Astrocyte of the hippocampus (primary cell): ENCODE data around the gene LAMB1.
A peak's percentile ranks its signal among the peaks of the same experiment; 100 is the strongest.

Experiments used
- DNase-seq: peaks from one replicate; pipeline ENCODE4 v3.0.0; 2011; ENCODE audit warnings: low read depth, low spot score

The LAMB1 gene

DNA sequence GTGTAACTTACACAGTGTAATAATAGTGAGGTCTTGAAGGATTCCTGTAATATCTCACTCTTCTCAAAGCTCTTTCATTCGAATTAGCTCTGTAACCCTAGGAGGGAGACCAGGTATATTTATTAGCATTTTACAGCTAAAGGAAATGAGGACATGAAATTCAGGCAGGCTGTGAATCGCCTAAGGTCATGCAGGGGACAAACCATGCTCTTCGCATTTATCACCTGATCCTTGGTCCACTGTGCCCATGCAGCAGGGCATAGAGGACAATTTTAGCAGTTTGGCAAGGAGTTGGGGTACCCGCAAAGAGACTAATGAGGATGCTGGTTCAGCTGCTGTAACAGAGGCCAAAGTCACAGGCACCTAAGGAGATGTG is 14.8 kb upstream of the LAMB1 start:
- DNase-seq, result peak; percentile 6

DNA sequence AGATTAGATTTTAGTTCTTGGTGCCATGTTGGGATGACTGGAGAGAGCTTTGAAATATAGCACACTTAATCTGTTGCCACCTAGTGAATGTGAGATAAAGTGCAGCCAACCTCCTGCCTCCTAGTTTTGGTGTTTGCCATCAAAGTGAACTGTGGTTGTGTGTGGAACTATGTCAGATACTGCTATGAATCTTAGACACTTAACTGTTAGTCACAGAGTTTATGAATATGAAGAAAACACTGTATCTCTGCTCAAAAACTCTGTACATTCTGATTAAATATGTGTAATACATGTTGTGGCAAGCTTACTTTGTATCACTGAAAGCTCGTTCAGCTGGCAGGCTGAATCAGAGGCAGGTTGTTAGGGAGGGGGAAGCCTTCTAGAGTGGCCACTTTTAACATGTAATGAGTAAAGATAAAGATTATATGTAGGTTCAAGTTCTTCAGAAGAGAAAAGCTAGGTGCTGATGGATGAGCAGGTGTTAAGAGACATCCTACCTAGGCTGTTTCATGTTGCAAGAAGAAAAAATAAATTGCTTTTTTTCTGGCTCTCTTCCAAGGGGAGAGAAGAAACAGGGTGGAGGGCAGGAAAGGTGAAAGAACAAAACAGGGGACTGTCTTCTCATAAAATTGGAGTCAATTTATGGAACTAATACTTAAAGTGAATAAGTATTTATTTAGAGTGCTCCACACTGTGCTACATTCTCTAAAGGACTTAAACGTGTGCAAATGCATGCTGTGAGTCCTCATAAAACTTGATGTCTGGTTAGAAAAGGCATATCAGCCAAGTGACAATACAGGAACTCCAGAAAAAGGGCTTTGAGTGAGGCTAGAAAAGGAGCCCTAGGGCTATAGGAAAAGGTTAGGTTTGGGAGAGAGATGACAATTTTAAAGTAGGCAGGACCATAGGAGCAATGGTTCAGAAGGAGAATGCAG is 14.1 kb upstream of the LAMB1 start:
- DNase-seq, result peak; percentile 70

DNA sequence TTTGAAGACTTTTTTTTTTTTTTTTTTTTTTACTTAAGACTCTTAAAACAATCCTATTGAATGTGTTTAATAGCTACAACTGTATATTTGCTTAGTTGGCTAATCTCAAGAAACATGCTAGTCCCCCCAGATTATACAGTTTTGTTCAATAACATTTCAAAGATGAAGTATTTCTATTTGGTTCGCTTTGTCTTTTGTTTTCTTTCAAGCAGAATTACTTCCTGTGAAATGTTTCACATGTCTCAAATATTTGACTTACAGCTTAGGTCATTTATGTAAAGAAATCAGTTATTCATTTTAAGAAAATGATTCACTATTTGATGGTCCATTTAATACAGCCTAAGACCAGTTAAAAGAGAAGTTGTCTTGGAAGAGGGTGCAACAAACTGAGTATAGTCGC is 12.8 kb upstream of the LAMB1 start:
- DNase-seq, result no peak

DNA sequence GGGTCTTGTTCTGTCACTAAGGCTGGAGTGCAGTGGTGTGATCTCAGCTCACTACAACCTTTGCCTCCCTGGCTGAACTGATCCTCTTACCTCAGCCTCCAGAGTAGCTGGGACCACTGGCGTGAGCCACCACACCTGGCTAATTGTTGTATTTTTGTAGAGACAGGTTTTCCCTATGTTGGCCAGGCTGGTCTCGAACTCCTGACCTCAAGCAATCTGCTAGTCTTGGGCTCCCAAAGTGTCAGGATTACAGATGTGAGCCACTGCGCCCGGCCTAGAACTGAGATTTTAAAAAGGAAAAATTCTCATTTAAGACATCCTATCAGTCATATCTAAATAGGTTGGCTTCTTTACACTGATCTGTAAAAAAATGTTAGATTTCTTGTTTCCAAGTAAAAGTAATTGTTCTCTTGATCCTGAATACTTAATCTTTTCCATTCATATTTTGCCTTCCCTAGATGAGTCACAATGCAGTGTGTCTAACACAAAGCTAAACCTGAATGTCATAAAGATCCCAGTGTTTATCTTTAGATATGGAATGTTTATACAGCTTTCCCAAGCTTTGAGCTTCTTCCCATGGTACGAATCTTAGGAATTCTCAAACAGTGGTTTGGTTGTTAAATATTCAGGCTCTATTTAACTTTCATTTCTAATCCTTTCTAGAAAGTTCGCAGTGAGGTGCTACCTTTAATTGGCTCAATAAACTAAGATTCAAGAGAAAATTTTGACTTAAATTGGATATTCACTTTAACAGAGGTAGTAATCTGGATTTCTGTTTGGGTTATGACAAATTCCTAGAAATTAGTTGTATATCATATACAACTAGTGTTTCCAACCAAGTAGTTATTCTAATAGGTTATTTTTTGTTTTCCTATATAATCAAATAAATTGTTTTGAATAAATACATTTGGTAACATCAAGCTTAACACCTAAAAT is 12.1 kb upstream of the LAMB1 start:
- peak; percentile 81 for DNase-seq

DNA sequence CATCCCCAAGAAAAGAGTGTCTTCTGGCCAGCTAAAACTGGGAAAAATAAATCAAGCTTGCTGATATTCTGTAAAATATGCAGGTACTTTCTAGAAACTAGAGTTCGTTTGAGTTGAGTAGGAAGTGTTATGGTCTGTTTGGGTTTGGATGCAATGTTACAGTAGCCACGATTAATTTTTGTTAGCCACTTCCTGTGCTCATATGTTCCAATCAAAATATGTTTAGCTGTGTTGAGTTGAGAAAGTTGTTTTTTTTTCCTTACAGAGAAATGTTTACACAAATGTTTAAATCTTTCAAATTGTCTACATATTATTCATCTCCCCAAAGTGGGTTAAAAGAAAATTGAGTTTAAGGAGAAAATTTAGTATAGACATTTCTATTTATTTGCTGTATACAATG is 11.3 kb upstream of the LAMB1 start:
- no peak for DNase-seq

DNA sequence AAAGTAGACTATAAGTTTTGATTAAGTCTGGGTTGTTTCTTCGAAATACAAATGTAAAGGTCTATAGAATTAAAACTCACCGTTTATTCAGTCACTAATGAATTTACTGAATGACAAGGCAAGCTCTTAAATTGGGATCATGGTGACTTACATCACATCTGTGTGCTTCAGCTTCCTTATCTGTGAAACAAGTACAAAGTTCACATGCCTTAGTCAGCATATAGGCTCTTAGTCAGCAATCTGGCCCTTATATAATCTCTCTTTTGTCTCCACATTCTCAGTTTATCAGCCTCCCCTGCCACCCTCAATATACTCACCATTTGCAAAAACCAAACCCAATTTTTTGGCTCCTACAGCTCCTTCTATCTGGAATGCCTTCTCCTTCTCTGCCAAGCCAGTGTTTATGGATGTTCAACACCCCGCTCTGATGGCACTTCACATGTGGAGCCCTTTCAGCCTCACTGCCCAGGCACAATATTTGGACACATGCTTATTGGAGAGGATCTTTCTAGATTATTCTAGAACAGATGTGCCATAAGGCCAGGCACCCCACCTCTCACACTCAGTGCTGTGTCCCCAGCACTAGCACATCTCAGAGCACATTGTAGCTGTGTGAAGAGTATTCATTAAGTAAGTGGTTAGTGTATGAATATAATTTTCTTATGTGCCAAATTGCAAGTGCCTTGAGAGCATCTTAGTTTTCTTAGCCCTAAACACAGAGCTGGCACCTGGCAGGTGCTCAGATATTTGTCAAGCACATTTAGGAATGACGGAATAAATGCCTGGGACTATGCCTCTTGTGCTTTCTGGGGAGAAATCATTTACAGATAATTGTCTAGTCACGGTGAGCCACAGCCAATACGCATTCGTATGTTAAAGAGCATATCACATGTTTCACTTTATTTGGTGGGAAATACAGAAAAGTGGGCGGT is 9.8 kb upstream of the LAMB1 start:
- no peak for DNase-seq

DNA sequence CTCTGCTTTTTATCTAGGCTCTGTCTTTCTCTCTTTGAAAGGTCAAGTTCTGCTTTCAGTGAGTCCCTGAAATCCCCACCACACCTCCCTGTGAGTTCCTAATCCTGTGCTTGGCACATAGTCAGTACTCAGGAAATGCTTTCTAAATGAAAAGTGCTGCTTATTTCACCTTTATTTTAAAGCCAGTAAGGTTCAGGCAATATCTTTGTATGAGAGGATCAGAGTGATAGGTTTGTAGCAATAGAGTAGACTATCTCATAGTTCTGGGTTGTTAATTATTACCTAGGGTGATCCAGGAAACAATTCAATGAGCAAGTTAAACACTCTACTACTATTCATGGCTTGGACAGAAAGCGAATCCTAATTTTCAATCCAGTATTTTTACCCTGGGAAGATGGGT is 7.4 kb upstream of the LAMB1 start:
- no peak for DNase-seq

DNA sequence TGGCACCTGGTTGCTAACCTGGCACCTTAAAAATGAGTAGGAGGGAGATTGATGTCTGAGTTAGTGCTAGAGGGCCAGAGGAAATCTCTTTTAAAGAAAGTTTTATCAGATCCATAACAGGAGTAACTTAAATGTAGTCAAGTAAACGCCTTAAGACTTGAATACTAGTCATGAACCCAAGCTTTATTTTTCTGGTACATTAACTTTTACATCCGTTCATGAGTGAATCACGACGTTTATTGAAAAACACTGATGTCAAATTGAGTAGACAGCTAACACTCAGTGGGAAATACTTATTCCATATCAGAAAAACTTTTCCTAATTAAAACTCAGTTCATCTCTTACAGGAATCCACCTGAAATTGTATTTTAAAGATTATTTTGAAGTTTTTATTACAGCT is 6.9 kb upstream of the LAMB1 start:
- no peak for DNase-seq

DNA sequence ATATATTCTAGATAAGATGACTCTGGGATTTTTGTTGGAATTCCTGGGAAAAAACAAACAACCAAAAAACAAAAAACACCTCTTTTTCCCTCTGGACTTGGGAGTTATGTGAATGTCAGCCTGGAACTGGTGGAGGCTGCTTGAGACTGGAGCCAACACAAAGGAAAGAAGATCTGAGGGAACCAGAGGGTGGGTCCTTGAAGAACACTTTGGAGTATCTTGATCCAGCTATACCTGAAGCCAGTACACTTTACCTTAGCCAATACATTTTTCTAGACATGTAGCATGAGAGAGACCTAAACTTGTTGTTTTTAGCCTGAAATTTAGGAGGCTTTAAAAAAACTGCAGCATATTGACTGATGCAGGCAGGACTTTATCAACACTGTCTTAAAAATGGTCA is 5.9 kb upstream of the LAMB1 start:
- no peak for DNase-seq

DNA sequence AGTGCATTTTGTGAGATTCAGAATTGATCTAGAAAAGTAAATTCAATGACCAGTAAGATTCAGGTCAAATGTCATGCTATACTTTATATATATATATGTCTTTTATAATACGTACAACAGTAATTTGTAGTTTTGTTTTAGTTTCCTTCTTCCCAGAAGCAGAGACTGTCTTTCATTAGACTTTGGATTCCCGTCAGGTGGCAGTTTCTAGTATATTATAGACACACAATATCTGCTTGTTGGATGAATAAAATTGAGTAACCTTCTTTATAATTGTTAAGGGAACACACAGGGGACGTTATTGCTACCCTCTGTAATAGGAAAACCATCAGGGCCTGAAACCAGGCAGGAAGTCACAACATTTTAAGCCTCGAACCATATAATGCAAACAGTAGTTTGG is 5.3 kb upstream of the LAMB1 start:
- DNase-seq, result no peak

DNA sequence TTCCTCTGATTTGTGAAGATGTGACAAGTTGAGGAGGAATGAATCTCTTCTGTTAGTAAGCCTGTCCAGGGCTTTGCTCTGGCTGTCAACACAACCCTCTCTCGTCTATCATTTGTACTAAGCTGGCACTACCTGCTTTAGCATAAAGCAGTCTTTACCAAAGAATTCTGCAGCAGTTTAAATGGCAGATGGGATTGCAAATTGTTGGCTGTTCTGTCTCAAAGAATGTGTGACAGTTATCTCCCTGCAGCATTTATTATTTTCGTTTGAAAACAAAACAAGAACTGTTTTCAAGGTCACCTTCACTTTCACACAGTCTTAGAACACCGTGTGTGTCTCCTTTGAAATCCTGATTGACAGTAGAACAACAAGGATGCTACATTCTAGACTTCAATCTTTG is 4.8 kb upstream of the LAMB1 start:
- no peak for DNase-seq

DNA sequence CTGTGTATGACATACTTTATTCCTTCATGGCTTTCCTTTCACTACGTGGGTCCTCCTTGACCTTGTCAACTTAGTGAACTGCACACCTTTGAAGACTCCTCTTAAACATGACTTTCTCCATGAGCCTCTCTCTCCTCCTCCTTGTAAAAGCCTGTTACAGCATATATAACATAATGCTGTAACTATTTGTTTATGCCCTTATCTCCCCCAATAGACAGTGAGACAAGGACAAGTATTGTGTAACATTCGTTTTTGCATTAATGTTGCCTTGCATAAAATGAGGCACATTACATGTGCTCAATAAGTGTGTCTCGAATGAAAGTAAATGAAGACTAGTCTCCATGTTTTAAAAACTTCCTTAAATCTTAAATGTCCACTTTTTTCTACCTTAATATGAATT is 4.3 kb upstream of the LAMB1 start:
- no peak for DNase-seq

DNA sequence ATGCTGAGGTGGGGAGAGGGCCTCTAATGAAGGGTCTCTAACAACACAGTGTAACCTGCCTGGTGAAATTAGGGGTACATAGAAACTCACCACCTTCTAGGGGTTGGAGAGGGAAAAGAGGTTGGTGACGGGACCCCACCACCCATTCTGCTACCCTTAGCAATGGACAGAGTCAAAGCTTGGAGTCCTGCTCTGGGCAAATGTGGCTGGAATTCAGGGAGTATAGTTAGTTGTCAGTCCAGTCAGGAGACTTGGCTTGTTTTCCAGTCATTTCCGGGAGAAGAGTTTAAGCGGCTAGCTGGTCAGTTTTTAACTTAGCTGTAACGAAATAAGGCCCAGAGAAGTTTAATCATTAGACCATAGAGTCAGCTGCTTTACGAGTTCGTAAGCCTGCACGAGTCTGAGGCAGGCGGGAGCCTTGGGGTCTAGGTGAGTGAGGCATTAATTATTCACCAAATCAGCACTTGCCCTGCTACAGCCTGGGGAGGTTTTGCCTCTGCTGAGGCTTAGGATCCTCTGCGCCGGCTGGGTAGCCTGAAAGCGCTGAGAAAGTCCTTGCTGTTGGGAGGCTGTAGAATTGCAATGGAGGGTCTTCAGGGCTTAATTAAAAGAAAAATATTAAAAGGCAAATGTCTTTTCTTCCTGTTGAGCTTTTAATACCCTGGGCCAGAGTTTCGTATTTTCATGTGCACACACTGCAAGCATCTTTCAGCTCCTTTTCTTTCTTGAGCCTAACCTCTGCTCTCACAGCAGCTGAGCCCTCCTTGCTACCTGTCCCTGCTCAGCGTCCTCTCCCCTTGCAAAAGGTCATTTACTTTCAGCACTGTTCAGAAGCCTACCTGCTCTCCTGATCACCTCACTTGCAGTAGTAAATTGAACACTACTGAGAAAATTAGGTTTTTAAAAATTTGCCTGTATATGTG is 1.5 kb upstream of the LAMB1 start:
- peak; percentile 67 for DNase-seq

DNA sequence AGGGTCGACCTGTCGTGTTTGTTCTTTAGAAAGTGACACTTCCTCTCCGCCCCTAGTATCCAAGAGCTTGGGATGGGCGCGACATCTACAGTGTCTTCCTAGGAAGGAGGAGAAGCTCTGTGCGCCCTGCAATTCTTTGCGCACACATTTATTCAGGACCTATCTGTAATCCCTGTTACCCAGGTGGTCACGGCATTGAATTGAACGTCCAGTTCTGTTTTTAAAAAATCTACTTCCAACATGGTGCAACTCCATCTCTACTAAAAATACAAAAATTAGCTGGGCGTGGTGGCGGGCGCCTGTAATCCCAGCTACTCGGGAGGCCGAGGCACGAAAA is 606 bp upstream of the LAMB1 start:
- no peak for DNase-seq

DNA sequence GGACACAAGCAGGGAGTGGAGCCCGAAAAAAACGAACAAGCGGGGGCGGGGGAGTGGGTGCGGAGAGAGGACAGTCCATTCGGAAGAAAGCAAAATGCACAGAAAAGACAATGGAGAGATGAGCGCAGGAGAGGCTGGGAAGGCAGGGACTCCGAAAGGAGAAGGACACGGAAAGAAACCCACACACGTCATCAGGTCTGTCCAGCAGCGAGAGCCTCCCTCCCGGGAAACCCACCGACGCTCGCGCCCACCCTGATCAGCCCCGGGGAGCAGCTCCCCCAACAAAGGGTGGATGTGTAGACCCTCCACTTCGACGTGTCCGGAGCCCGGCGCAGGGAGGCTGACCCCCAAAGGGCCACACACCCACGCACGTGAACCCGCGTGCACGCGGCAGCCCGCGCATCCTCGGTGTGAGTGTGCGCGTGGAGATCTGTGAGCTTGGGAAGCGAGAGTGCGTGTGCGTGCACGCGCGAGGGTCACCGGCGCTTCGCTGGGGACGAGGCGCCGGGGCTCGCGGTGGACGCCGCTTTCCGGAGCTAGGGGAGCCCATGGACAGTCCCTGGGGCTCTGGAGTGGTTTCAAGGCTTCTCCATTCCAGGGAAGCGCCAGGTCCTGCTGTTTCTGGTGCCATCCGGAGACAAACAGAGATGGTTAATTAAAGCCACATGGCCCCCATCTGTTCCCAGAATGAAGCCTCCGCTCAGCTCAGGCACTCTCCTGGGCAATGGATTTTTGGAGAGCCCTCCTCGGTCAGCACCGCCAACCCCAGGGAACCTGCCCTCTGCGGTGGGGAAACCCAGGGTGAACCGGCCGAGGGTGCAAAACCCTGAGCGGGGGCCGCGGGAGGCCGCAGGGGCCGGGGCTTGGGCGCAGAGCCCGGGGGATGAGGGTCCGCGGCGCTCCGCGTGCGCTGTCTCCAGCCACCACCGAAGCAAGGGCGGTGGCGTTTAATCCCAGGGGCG is 916 bp downstream of the LAMB1 start:
- peak; percentile 57 for DNase-seq

DNA sequence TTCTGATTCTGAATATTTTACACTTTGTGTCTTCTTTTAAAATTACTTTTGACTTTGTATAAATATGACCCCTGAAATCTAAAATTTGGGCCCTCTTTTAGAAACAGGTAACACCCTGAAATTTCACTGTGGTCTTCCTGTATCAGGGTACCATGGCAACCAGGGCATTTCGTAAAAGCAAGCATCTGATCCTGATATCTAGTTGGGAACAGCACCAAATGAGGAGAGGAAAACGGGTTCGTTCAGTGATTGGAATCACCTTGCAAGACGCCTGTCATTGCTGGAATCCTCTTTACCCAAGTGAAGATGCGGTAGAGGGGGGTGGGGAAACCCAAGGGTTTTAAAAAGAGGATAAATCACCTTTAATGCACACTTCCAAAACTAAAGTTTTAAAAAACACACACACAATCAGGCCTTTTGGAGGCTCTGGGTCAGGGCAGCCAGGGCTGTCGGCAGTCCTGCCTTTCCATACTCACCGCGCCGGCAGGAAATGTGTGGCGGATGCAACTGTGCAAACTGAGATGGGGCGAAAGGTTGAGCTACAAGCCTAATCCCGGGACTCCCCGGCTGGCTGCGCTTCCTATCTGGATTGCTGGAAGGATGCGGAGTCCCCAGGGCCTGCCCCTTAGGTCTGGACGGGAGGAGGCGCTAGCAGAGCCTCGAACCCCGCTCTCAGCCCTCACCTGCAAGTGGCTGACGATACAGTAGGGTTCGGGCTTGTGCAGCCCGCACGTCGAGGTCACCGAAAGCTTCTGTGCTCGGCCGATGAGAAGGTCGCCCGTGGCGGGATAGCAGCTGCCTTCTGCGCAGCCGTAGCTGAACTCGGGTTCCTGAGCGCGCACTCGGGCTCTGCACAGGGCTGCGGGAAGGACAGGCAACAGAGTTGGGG is 1.8 kb downstream of the LAMB1 start:
- peak; percentile 65 for DNase-seq

DNA sequence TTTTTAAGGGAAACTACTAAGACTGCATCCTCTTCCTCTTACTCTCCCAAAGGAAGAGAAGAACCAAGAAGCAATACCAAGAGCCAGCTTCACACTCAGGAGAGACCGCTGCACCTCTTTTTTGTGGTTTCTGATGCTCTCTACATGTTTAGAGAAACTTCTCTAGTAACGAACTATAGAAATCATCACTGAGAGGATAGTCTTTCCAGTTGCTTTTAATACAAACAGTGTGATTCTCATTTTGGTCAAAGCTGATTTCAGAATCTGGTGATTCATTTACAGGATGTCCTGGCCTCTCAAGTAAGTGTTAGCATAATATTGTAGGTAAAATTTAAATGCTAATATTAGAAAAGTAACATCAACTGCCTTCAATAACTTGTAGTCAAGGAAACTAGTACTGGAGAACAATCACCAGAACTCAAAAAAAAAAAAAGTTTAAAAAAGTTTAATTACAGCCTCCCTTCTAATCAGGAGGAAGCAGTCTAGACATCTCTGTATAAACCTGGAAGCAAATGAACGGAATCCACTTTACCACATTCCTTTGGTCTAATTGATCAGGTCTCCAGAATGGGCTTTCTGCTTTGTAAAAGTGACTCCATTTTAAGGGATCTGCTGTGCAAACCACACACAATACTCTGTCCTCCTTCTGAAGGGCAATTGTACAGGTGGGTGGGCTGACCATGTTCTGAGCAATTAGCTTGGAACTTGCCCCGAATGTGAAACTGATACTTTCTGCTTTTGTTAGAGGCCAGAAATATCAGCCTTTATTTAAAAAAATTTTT is 3.0 kb downstream of the LAMB1 start:
- peak; percentile 76 for DNase-seq
